Measurements from ENCODE around the gene DNAJC27.
A peak's percentile ranks its signal among the peaks of the same experiment; 100 is the strongest.

The DNAJC27 gene

GRCh38 chr2:24924732-24925131 is 47.0 kb downstream of the DNAJC27 start:
- no peak for DNase-seq

- no peak for DNase-seq
These were observed 47.5 kb downstream of the DNAJC27 start for GRCh38 chr2:24924266-24924665.

GRCh38 chr2:24923106-24923505 is 48.6 kb downstream of the DNAJC27 start:
- DNase-seq, result no peak

GRCh38 chr2:24922556-24922955 is 49.2 kb downstream of the DNAJC27 start:
- DNase-seq, result no peak

- DNase-seq, result no peak
These were observed 50.8 kb downstream of the DNAJC27 start for GRCh38 chr2:24920809-24921441.

- peak; percentile 59 for DNase-seq
These were observed 51.5 kb downstream of the DNAJC27 start, which contains the start of gene ADCY3 for GRCh38 chr2:24920098-24920808. Gene ADCY3, minus strand, starts transcription at chr2:24920237. Its CDS starts 1,250 bp downstream, at chr2:24918987.

- DNase-seq, result peak; percentile 34
These were observed 52.2 kb downstream of the DNAJC27 start for GRCh38 chr2:24919506-24920097.

- peak; percentile 66 for DNase-seq
These were observed 52.7 kb downstream of the DNAJC27 start for GRCh38 chr2:24919037-24919505.

- DNase-seq, result no peak
These were observed 53.3 kb downstream of the DNAJC27 start for GRCh38 chr2:24918326-24919036.

GRCh38 chr2:24917731-24918325 is 53.9 kb downstream of the DNAJC27 start:
- DNase-seq, result no peak

- no peak for DNase-seq
These were observed 54.7 kb downstream of the DNAJC27 start for GRCh38 chr2:24917086-24917485.

- DNase-seq, result no peak
These were observed 56.0 kb downstream of the DNAJC27 start for GRCh38 chr2:24915796-24916195.

- DNase-seq, result no peak
These were observed 56.6 kb downstream of the DNAJC27 start for GRCh38 chr2:24915175-24915574.

- DNase-seq, result no peak
These were observed 57.0 kb downstream of the DNAJC27 start for GRCh38 chr2:24914713-24915112.

GRCh38 chr2:24913911-24914310 is 57.8 kb downstream of the DNAJC27 start:
- DNase-seq, result no peak

GRCh38 chr2:24912986-24913385 is 58.8 kb downstream of the DNAJC27 start:
- no peak for DNase-seq

- no peak for DNase-seq
These were observed 59.2 kb downstream of the DNAJC27 start for GRCh38 chr2:24912523-24912922.

GRCh38 chr2:24910245-24910644 is 61.5 kb downstream of the DNAJC27 start:
- no peak for DNase-seq

GRCh38 chr2:24909555-24910177 is 62.1 kb downstream of the DNAJC27 start:
- DNase-seq, result no peak

- DNase-seq, result no peak
These were observed 63.3 kb downstream of the DNAJC27 start for GRCh38 chr2:24908461-24908901.

GRCh38 chr2:24907116-24907515 is 64.6 kb downstream of the DNAJC27 start:
- no peak for DNase-seq

- DNase-seq, result no peak
These were observed 65.3 kb downstream of the DNAJC27 start for GRCh38 chr2:24906466-24906865.
